Cerebellar nuclear complex (tissue), 1 donor: ENCODE data around the gene USP5.

Experiments used
- DNase-seq, 2 experiments: peaks; one replicate each; lab custom pipeline; 2025; lab: John Stamatoyannopoulos, UW

The USP5 gene, protein sequence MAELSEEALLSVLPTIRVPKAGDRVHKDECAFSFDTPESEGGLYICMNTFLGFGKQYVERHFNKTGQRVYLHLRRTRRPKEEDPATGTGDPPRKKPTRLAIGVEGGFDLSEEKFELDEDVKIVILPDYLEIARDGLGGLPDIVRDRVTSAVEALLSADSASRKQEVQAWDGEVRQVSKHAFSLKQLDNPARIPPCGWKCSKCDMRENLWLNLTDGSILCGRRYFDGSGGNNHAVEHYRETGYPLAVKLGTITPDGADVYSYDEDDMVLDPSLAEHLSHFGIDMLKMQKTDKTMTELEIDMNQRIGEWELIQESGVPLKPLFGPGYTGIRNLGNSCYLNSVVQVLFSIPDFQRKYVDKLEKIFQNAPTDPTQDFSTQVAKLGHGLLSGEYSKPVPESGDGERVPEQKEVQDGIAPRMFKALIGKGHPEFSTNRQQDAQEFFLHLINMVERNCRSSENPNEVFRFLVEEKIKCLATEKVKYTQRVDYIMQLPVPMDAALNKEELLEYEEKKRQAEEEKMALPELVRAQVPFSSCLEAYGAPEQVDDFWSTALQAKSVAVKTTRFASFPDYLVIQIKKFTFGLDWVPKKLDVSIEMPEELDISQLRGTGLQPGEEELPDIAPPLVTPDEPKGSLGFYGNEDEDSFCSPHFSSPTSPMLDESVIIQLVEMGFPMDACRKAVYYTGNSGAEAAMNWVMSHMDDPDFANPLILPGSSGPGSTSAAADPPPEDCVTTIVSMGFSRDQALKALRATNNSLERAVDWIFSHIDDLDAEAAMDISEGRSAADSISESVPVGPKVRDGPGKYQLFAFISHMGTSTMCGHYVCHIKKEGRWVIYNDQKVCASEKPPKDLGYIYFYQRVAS

DNA sequence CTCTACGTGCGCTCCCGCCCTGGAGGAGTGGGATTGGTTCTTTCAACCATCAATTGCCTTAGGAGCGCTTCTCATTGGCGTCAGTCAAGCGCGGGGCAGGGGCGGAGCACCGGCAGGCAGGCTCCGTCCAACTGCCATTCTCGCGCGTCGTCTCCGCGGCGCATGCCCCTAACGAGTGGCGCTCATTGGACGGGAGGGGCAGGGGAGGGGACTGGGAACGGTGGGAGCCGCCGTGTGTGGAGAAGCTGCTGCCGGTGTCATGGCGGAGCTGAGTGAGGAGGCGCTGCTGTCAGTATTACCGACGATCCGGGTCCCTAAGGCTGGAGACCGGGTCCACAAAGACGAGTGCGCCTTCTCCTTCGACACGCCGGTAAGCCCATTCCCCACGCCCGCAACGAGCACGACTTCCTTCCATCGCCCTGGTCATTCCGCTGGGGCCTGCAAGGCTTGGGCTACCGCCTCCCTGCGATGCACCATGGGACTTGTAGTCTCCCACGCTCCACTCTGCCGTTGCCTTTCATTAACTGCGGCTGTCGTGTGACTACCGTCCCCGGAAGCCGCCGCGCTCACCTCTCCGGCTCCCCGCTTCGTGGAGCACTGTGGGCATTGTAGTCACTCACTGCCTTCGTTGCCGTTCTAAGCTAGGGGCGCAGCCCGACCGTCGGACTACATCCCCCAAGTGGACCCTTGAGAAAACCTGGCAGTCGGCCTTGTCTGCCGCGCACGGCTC, at the start of gene USP5:
USP5 (plus strand) TSS at position 230 of the 730 bp plus-strand sequence; CDS start at position 260, 30 bp downstream.
- peak; percentile 97 to 99 for DNase-seq

GRCh38 chr12:6807170-6807569, 44.8 kb upstream of the USP5 start:
- no peak for DNase-seq

DNA sequence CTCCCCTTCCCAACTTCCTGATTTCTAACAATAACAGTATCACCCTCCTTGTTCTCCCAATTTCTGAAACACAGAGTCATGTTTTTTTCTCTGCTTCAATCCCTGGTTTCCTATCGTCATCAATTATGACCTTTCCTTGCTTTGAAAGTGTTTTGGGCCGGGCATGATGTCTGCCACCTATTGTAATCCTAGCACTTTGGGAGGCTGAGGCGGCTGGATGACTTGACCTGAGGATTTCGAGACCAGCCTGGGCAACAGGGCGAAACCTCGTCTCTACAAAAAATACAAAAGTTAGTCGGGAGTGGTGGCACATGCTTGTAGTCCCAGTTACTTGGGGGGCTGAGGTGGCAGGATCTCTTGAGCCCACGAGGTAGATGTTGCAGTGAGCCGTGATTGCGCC, 42.9 kb upstream of the USP5 start:
- no peak for DNase-seq

DNA sequence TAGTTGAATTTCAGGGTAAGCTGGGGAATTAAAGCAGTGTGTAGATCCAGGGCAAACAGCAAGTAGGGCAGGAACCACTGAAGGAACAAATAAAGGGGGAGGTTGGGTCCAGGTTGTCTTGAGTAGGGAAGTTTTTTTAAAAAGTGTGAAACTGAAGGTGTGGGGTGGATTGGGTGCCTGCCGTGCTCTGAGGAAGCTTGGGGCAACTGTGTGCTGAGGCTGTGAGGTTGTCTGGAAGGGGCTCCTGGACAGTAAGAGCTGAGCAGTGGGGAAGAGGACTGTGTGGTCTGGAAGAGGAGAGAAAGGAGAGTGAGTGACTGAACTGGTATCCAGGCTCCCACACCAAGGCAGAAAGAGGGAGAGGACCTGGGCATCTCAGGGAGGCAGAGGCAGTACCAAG, 41.2 kb upstream of the USP5 start:
- DNase-seq = no peak

DNA sequence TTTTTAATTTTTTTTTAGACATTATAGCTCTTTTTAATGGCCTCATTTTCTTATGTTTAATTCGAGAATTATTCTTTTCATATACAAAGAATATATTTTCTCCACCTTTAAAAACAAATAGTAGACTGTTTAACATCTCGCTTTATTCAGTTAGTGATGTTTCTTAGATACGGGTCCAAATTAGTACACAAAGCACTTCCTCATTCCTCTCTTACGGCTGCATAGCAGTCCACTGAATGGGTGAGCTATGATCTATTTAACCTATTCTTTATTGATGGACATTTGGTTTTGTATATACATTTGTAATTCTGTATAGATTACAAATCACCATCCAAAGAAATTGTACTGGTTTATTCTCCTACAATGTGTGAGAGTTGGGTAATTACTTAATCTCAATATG, 38.6 kb upstream of the USP5 start:
- no peak for DNase-seq

- no peak for DNase-seq
Observed at GRCh38 chr12:6816598-6816997, 35.4 kb upstream of the USP5 start.

DNA sequence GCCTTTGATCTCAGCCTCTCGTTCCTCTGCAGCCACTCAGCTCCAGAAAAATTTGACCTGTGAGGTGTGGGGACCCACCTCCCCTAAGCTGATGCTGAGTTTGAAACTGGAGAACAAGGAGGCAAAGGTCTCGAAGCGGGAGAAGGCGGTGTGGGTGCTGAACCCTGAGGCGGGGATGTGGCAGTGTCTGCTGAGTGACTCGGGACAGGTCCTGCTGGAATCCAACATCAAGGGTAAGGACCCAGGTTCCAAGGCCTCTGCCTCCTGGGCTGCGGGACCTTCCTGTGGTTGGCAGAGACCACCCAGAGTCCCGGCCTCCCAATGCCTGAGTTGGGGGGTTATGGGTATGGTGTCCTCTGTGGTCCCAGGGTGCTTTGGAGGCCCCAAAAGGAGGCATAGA, 34.9 kb upstream of the USP5 start:
- DNase-seq = no peak

GRCh38 chr12:6817662-6818157, 34.2 kb upstream of the USP5 start:
- no peak for DNase-seq

DNA sequence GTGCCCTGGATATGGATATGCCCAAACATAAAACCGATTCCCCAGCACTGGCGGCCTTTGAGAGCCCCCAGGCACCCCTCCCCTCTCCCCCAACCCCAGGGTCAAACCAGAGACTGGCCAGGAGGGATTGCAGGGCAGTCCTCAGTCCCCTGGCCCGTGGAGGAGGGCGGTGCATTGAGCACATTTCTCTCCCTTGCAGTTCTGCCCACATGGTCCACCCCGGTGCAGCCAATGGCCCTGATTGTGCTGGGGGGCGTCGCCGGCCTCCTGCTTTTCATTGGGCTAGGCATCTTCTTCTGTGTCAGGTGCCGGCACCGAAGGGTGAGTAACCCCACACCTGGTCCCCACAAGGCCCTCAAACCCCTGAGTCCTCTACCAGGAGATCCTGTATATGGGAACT, 33.7 kb upstream of the USP5 start:
- DNase-seq = no peak

GRCh38 chr12:6818645-6819044, 33.3 kb upstream of the USP5 start:
- DNase-seq = no peak

DNA sequence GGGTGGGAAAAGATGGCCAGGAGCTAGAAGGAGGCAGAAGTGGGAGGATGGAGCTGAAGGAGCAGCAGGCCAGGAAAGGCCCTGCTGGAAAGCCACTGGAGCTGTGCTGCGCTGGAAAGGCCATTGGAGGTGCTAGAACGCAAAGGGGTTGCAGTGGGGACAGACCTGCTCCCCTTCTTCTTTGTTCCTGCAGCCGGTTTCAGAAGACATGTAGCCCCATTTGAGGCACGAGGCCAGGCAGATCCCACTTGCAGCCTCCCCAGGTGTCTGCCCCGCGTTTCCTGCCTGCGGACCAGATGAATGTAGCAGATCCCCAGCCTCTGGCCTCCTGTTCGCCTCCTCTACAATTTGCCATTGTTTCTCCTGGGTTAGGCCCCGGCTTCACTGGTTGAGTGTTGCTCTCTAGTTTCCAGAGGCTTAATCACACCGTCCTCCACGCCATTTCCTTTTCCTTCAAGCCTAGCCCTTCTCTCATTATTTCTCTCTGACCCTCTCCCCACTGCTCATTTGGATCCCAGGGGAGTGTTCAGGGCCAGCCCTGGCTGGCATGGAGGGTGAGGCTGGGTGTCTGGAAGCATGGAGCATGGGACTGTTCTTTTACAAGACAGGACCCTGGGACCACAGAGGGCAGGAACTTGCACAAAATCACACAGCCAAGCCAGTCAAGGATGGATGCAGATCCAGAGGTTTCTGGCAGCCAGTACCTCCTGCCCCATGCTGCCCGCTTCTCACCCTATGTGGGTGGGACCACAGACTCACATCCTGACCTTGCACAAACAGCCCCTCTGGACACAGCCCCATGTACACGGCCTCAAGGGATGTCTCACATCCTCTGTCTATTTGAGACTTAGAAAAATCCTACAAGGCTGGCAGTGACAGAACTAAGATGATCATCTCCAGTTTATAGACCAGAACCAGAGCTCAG, 32.6 kb upstream of the USP5 start:
- no peak for DNase-seq

DNA sequence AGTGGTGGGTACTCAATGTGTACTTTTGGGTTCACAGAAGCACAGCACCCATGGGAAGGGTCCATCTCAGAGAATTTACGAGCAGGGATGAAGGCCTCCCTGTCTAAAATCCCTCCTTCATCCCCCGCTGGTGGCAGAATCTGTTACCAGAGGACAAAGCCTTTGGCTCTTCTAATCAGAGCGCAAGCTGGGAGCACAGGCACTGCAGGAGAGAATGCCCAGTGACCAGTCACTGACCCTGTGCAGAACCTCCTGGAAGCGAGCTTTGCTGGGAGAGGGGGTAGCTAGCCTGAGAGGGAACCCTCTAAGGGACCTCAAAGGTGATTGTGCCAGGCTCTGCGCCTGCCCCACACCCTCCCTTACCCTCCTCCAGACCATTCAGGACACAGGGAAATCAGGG, 31.8 kb upstream of the USP5 start:
- peak in 1 of 2 experiments; percentile 18 for DNase-seq

DNA sequence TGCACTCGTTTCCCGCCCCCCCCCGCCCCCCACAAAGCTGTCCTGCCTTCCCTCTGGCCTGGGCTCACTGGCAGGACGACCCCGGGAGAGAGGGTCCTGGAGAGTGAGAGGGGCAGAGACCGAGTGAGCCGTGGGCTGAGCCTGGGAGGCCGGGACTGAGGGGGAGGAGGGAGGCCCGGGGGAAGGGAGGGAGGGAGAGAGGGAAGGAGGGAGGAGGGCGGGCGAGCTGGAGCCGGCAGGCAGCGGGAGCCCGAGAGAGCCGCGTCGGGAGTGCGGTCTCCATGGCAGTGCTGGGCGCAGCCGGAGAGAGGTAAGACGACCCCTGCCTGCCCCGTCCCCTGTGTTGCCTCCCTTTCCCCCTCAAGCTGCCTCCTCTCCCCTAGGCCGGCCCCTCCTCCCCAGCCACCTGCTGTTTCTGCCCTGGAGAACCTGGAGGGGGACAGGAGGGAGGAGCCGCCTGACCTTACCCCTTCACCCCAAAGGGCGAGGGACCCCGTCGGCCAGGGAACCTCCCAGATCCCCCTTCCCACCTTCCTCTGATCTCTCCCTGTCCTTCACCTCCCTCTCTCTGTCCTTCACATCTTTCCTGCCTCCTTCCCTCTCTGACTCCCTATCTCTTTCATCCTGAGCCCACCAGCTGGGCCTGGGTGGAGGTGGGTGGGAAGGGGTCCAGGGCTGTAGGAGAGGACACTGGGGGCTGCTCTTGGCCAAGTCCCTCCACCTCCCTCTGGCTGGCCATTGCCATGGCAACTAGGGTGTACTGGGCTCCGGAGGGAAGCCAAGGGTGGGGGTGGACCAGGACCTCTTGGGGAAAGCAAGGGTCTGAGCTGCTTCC, 30.1 kb upstream of the USP5 start, which contains the start of gene GPR162:
GPR162 (plus strand) TSS at position 231 of the 835 bp plus-strand sequence. CDS start 2,078 bp downstream, outside the sequence.
- peak; percentile 16 to 41 for DNase-seq

DNA sequence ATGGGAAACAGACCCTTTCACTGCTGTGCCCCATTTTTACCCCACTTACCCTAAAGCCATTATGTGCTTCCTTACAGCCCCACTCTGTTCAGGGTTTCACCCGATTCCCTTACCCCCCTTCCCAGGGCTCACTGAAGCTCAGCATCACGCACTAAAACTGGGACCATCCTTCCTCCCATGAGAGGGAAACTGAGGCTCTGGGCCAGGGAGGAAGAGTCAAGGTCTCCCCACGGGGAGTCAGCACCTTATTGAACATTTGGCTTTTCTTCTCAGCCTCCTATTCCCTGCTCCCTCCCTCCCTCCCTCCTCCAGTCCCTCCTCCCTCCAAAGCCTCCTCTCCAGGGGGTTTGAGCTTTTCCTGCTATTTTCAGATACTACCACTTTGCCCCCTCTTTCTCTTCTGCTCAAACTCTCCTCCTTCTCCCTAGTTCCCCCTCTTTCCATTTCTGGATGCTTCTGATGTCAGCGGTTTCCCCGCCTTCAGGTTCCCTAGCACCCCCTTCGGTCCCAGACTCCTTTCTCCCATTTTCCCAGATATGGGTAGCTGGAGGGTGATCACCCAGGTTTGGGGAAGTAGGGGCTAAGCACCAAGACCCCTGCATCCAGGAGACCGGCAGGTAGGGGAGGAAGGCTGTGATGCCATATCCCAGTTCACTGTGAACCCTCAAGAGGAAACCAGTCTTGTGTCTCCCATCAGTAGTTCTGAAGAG, 29.4 kb upstream of the USP5 start:
- no peak for DNase-seq

GRCh38 chr12:6823182-6824084, 28.5 kb upstream of the USP5 start:
- DNase-seq = no peak

GRCh38 chr12:6824085-6824775, 27.7 kb upstream of the USP5 start:
- peak in 1 of 2 experiments; percentile 32 for DNase-seq

DNA sequence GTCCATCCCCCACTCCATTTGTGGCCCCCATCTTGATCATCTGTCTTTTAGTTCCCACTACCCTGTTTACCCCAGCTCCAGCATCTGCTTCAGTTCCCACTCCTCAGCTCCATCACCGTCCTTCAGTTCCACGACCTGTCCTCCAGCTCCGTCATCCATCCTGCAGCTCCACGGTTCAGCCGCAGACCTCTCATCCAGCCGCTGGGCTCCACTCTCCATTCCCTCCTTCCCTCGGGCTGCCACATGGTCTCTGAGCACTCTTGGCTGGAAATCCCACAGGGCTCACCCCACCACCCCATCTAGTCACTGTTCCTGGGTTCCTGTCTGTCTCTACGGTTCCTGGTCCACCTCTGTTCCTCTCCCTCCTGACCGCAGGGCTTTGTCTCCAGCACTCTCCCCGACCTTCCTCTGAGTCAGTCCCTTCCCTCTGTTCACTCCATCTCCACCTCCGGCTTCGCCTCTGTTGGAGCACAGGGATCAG, 27.0 kb upstream of the USP5 start:
- peak in 1 of 2 experiments; percentile 9 for DNase-seq
